HPDE6-E6E7 (cell line): ENCODE results near the gene CTIF.

Source experiments
- DNase-seq: peaks from one replicate; pipeline ENCODE4 v3.0.0; 2011; ENCODE audit warnings: missing footprints; ENCODE audit errors: extremely low spot score

The CTIF gene

GRCh38 chr18:48728204-48728833, 189.5 kb downstream of the CTIF start:
- no peak for DNase-seq

- DNase-seq, result no peak
Observed at GRCh38 chr18:48729404-48729803, 190.6 kb downstream of the CTIF start.

DNA sequence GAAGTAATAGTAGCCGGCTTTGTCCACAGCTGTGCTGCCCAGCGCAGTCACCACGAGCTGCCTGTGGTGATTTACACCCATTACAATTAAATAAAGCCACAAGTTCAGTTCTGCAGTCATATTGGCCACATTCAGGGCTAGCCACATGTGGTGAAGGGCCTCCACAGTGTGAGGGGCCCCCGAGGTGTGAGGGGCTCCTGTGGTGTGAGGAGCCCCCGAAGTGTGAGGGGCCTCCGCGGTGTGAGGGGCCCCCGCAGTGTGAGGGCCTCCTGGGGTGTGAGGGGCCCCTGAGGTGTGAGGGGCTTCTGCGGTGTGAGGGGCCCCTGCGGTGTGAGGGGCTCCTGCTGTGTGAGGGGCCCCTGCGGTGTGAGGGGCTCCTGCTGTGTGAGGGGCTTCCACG, 191.2 kb downstream of the CTIF start:
- DNase-seq, result no peak

DNA sequence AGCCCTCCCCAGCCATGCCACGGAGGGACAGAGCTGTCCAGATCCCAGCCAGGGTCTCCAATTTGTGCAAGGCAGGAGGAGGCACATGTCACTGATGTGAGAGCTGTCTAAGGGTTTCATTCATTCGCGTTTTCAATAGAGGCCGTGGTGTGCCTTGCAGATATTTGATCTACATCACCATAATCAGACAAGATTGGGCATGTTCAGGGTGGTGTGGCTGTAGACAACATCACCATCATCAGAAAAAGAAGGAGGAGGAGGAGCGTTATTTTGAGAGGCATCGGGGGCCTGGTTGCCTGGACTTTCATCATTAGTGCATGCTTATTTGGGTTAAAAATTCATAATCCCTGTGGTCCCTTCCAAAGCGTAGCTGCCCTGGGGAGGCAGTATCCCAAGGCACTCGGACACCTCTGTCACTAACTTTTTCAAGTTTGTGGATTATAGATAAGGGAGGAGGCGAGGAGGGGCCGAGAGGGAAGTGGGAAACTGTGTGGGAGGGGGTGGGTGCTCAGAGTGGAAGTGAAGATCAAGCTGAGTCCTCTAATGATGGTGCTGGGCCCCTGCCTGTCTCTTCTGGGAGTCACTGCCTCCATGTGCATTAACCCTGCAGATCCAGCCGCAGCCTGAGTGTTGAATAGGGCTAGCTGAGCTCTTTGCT, 194.1 kb downstream of the CTIF start:
- DNase-seq, result no peak

DNA sequence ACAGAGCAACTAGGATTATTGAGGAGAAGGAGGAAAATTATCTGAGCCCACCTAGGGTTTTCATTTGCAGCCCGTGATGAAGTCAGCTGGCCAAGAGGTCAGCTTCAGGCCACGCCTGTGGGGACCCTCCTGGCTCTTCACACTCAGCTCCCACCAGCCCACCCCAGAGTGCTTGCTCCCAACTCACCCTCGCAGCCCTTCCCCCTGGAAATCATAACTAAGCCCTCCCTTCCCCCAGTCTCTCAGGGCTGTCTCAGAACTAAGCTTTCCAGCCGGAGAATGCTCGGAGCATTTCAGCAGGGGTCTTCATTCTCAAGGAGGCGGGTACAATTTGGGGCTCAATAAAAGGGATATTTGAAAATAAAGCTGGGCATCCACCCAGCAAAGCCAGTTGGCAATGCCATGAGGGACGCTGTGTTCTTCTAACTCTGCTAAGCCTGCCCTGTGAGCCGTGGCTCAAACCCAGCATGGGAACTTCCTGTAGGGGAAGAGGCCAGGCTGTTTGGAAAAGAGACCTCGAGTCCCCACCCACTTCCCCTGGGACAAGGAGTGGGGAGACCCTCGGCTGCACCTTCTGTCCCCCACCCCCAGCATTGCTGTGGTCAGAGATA, 194.9 kb downstream of the CTIF start:
- DNase-seq, result no peak

GRCh38 chr18:48734460-48734859, 195.6 kb downstream of the CTIF start:
- DNase-seq, result no peak

DNA sequence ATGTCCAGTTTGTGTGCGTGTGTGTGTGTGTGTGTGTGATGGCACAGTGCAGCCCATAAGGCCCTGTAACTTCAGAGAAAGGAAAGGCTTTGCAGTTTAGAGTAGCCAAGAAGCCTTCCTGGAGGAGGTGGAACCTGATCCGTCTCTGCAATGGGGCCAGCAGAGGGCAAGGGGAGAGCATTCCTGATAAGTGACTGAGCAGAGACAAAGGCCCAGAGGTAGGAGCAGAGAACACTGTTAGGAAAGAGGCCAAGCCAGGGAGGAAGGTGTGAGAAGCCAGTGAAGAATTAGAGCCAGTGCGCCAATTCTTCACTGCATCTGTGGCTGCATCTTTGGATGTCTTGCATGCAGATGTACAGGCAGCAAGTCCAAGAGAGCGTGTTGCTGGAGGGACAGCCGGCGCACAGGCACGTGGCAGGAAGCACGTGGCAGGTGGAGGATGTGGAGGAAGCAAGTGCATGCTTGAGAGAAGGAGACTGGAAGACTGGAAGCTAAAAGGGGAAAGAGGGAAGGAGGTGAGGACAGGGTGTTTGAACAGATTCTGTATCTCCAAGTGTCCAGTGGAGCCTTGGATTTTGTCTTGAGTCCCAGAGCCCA, 196.3 kb downstream of the CTIF start:
- DNase-seq, result no peak

GRCh38 chr18:48735681-48736255, 196.9 kb downstream of the CTIF start:
- no peak for DNase-seq

GRCh38 chr18:48736321-48737260, 197.8 kb downstream of the CTIF start:
- no peak for DNase-seq

GRCh38 chr18:48739266-48740067, 200.6 kb downstream of the CTIF start:
- DNase-seq, result no peak

- DNase-seq, result no peak
Observed at GRCh38 chr18:48740068-48740440, 201.2 kb downstream of the CTIF start.

DNA sequence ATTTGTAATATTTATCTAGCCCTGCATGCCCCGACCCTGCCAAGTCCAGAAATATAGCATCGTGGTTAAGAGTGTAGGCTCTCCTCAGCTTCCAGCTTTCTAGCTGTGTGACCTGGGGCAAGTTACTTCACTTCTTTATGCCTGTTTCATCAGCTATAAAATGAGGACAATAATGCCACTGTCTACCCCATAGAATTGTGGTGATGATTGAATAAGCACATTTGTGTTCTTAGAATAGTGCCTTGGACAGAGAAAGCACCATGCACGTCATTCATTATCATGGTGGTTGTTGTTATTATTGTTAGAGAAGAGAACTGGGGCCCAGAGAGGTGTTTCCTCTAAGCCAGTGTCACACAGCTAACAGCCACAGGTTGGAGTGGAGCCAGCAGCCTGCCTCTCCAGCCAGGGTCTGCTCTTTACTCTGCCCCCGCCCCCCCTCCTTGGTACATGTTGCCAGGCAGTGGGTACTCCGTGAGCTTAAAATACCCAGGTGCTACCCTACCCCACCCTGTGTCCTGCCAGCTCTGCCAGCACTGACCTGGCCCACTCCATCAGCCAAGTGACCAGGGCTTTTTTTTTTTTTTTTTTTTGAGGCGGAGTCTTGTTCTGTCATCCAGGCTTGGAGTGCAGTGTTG, 202.1 kb downstream of the CTIF start:
- no peak for DNase-seq

GRCh38 chr18:48741866-48742265, 203.0 kb downstream of the CTIF start:
- DNase-seq, result no peak

DNA sequence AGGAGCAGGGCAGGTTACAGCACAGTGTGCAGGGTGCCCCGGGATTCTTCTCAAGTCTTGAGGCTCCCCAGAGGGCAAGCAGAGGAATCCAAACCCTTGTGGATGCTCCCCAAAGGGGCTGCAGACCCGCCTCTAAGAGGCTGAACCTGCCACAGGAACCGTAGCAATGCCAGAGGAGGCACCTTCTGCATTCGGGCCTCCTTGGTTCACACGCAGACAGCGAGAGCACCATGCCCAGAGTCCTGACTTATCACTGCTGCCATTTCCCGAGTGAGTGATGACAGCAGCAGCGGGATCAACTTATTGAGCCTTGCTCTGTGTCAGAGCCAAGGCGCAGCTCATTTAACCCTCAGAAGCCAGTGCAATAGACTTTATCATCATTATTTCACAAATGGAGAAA, 203.5 kb downstream of the CTIF start:
- DNase-seq, result no peak

DNA sequence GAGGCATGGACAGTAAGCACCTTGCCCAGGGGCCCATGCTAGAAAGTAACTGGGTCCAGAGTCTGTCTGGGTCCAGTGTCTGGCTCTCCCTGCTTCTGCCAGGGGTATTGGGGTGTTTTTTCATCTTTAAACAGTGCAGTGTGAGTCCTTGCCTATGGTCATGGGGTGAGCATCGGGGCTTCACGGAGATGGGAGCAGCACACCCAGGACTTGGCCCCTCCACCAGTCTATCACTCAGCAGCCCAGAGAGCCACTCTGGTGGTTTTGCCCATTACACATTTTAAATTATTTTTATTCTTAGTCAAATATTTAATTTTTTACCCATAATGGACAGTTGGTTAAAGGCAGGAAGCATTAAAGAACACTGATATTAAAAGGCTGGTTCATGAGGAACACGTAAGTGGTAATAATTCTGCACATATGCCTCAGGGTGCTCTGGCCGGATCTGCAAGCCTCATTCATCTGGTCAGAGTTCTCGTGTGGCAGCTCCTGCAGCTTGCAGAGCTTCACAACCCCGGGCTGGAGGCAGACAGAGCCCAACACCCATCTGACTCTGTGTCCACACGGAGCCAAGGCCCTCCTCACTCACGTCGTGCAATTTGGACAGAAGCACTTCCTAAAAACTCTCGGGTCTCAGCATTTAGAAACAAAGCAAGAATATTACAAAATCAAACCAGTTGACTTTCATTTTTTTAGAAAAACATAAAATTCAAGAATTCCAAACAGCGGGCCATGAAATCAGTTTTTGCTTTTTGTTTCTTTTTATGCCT, 204.1 kb downstream of the CTIF start:
- no peak for DNase-seq

GRCh38 chr18:48743886-48744285, 205.1 kb downstream of the CTIF start:
- no peak for DNase-seq

GRCh38 chr18:48745293-48745692, 206.5 kb downstream of the CTIF start:
- DNase-seq, result no peak

GRCh38 chr18:48749768-48750167, 210.9 kb downstream of the CTIF start:
- no peak for DNase-seq

GRCh38 chr18:48750485-48751175, 211.8 kb downstream of the CTIF start:
- DNase-seq, result no peak
